Stimulated activated naive B cell treated with anti-CD40 and anti-IgM and Interleukin-4, amounts not matched to agents 10 μg/mL and 1 μg/mL and 100 μg/mL, for 72 hours (primary cell): ENCODE measurements around the gene TASOR.
"Not testable (repeated sequence)": the region's sequence is repeated elsewhere in the genome, so short reads cannot be mapped to it uniquely, and the experiment has no call there.

Experiments
- ATAC-seq, 2 donors: fragments of 150-1000 bp; cut with Tn5 transposase; replicated peaks; 2 replicates each; pipeline ENCODE4 v1.10.0; 2021; ENCODE audit warnings: moderate library complexity in 1 of 2
- DNase-seq: peaks from one replicate; pipeline ENCODE4 v3.0.0; 2021
- H3K27ac Mint-ChIP-seq: one replicate; pipeline ENCODE4 v1.8.0; 2022; ENCODE audit warnings: mild to moderate bottlenecking, mixed read lengths
- H3K27me3 Mint-ChIP-seq, 2 donors: one replicate each; pipeline ENCODE4 v1.8.0; 2022; ENCODE audit warnings: mixed read lengths in 2 of 2
- H3K36me3 Mint-ChIP-seq, 2 donors: one replicate each; pipeline ENCODE4 v1.8.0; 2022; ENCODE audit warnings: mixed read lengths in 2 of 2, mild to moderate bottlenecking in 1 of 2
- H3K4me1 Mint-ChIP-seq, 2 donors: one replicate each; pipeline ENCODE4 v1.8.0; 2022; ENCODE audit warnings: mixed read lengths in 2 of 2, mild to moderate bottlenecking in 1 of 2
- H3K4me3 Mint-ChIP-seq, 2 donors: one replicate each; pipeline ENCODE4 v1.8.0; 2022; ENCODE audit warnings: mild to moderate bottlenecking in 2 of 2, mixed read lengths in 2 of 2, moderate library complexity in 1 of 2
- H3K9me3 Mint-ChIP-seq, 2 donors: one replicate each; pipeline ENCODE4 v1.8.0; 2022; ENCODE audit warnings: mixed read lengths in 2 of 2, mild to moderate bottlenecking in 1 of 2

The TASOR gene

DNA sequence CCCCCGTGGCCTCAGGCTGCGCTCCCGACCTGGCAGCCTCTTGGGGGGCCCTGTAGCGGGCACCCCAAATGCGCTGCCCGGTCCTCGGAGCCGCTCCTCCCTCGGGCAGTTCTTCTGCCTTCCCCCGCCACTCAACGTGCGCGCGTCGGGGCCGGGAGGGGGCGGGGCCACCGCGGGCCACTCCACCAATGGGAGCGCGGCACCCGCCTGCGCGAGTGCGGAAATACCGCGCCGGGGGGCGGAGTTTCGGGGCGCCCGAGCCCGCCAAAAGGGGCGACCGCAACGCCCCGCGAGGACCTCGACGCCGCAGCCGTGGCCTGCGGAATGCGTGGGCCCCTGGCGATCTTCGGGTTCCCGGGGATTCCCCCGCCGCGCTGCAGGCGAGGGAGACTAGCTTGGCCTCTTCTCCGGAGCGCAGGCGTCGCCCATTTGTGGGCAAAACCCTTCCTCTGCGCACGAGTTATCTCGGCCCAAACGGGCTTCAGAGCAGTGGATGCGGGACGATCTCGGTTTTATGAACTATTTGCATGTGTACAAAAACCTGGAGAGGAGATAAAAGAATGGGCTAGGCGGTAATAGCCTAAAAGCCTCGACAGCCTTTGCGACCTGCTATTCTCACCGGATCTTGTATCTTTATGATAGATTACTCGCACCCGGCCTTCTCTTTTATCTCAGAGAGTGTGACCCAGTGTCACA lies at the start of gene TASOR:
TSS of gene TASOR (minus strand) at position 144 of the 696 bp plus-strand sequence. CDS start 259 bp downstream, outside the sequence.
- peaks cover 4 to 35% of the 10 kb centered on the region in 2 donors for H3K4me1 Mint-ChIP-seq

DNA sequence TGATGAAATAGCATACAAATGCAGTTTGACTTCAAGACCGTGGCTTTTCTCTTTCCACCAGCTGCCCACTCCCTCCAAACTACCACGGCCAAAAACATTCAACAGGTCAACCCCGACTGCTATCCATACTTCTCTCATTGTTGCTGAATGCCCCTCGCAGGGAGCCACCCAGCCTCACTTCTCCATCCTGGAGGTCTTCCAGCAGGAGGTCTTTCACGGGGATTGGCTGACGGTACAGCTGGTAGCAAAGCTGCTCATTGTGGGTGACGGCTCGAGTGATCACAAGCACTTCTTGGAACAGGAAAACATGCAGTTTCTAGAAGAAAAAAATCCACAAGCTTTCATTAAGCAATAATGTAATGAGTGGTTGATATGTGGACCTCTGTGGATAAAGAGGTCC lies 49.0 kb upstream of the TASOR start:
- Mint-ChIP-seq H3K27ac (peak overlapping the region; percentile 51), H3K4me1 (peaks cover 0 to 5% of the 10 kb centered on the region in 2 donors), H3K27me3 (no peaks in the 10 kb centered on the region), H3K36me3 (peaks cover 28 to 51% of the 10 kb centered on the region in 2 donors), H3K4me3 (no peak overlapping the region), H3K9me3 (no peaks in the 10 kb centered on the region)
- no peak for DNase-seq
- ATAC-seq = no peak

More for the DNA sequence above, at the start of gene TASOR:
- Mint-ChIP-seq H3K27me3 (no peaks in the 10 kb centered on the region), H3K9me3 (peaks cover 1 to 3% of the 10 kb centered on the region in 2 donors), H3K36me3 (peaks cover 25 to 35% of the 10 kb centered on the region in 2 donors), H3K4me3 (peak within 1 kb of the TSS; percentile 92 to 99), H3K27ac (peak within 1 kb of the TSS; percentile 99)
- DNase-seq (peak; percentile 86), ATAC-seq (peak; percentile 86 to 89)

DNA sequence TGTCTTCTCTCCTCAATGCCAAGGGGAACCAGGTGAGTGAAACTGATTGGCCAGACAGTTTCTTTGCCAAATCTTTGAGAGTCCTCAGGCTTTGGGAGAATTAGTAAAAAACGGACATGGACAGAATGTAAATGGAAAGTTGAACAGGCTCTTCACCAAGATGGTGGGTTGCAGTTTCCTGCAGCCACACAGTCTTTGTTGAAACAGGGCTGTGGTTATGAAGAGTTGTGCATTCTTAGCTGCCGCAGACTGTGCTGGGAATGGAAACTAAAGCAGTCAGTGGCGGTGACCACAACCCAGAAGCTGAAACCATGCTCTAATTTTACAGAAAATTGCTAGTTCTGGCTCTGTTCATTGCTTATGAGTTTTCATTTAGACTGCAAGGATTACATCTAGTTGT lies 42.1 kb upstream of the TASOR start:
- DNase-seq (no peak), ATAC-seq (peak; percentile 90 to 91)
- Mint-ChIP-seq H3K27me3 (no peaks in the 10 kb centered on the region), H3K36me3 (peaks cover 20 to 39% of the 10 kb centered on the region in 2 donors), H3K9me3 (no peaks in the 10 kb centered on the region), H3K4me1 (peaks cover 17 to 24% of the 10 kb centered on the region in 2 donors), H3K4me3 (peak overlapping the region in 1 of 2 donors; percentile 11), H3K27ac (peak overlapping the region; percentile 9)

DNA sequence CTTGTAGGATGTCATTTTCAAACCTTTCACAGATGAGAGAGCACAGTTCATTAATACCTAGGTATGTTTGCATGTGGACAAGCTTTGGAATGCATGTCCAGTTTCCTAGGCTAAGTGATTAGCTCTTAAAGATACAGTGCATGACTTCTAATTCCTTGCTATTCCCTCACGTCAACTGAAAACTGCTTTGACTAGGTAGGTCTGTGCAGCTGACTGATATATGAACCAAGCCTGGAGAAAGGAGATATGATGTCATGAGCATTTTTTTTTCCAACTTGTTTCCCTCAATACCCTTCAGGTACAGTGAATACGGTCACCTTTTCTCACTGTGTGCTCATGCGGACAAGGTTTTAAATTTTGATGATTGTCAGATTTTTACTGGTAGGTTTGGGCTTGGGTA lies 41.6 kb upstream of the TASOR start:
- Mint-ChIP-seq H3K4me3 (no peak overlapping the region), H3K27ac (no peak overlapping the region), H3K4me1 (peaks cover 18 to 27% of the 10 kb centered on the region in 2 donors), H3K9me3 (no peaks in the 10 kb centered on the region), H3K36me3 (peaks cover 21 to 39% of the 10 kb centered on the region in 2 donors), H3K27me3 (no peaks in the 10 kb centered on the region)
- DNase-seq (no peak), ATAC-seq (no peak)

GRCh38 chr3:56720849-56721248 lies 37.8 kb upstream of the TASOR start:
- H3K9me3 Mint-ChIP-seq = no peaks in the 10 kb centered on the region
- no peaks in the 10 kb centered on the region for H3K27me3 Mint-ChIP-seq
- peaks cover 6 to 12% of the 10 kb centered on the region in 2 donors for H3K36me3 Mint-ChIP-seq
- H3K27ac Mint-ChIP-seq = no peak overlapping the region
- H3K4me3 Mint-ChIP-seq = no peak overlapping the region
- ATAC-seq (peak in 1 of 2 donors; percentile 28), DNase-seq (no peak)
- peaks cover 18 to 27% of the 10 kb centered on the region in 2 donors for H3K4me1 Mint-ChIP-seq

- peaks cover 13 to 16% of the 10 kb centered on the region in 2 donors for H3K4me1 Mint-ChIP-seq
- not testable (repeated sequence) for DNase-seq, H3K4me3 Mint-ChIP-seq, H3K27ac Mint-ChIP-seq, ATAC-seq, H3K36me3 Mint-ChIP-seq, H3K9me3 Mint-ChIP-seq, H3K27me3 Mint-ChIP-seq
Measured at GRCh38 chr3:56718809-56719208, 35.7 kb upstream of the TASOR start.

DNA sequence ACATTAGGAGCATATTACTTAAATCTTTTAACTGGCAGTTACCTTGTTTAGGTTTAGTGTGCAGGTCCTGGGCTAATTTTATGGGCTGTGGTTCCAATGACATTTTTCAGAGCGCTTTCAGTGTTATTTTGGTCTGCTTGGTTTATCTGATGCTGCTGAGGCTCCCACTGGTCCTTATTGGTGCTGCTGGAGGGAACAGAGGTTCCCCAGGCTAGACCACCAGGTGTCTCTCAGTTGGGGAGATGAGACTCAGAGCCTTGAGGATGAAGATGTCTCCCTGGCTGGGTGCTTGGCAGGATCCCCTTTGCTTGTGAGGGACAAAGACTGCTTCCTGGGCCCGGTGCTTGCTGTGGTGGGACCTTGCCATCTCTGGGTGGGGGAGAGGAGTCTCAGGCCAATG lies 28.3 kb upstream of the TASOR start:
- H3K36me3 Mint-ChIP-seq = no peaks in the 10 kb centered on the region
- peak overlapping the region; percentile 25 for H3K27ac Mint-ChIP-seq
- no peak overlapping the region for H3K4me3 Mint-ChIP-seq
- H3K9me3 Mint-ChIP-seq = peaks cover 0 to 3% of the 10 kb centered on the region in 2 donors
- no peaks in the 10 kb centered on the region for H3K27me3 Mint-ChIP-seq
- no peak for DNase-seq
- peaks cover 4 to 6% of the 10 kb centered on the region in 2 donors for H3K4me1 Mint-ChIP-seq
- ATAC-seq = peak in 1 of 2 donors; percentile 31

GRCh38 chr3:56707412-56707811 lies 24.3 kb upstream of the TASOR start:
- H3K9me3 Mint-ChIP-seq = not testable (repeated sequence)

DNA sequence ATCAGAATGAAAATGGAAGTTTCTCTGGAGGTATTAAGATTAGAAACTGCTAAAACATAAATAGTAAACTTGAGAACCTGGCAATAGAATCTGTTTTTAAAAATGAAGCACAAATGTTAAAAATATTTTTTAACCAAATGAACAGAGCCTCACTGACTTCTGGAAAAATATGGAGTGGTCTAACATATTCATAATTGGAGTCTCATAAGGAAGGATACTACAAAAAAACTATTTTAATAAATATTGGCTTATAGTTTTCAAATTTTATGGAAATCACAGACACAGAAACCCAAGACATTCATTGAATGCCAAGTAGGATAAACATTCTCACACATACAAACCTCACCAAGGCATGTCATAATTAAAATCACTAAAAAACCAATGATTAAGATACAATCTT lies 23.6 kb upstream of the TASOR start:
- no peaks in the 10 kb centered on the region for H3K27me3 Mint-ChIP-seq
- no peak for ATAC-seq
- H3K4me3 Mint-ChIP-seq = no peak overlapping the region
- no peaks in the 10 kb centered on the region for H3K9me3 Mint-ChIP-seq
- H3K36me3 Mint-ChIP-seq = no peaks in the 10 kb centered on the region
- H3K4me1 Mint-ChIP-seq = peaks cover 6 to 19% of the 10 kb centered on the region in 2 donors
- H3K27ac Mint-ChIP-seq = no peak overlapping the region
- DNase-seq = no peak

More at GRCh38 chr3:56707412-56707811, 24.3 kb upstream of the TASOR start:
- H3K4me3 Mint-ChIP-seq, H3K36me3 Mint-ChIP-seq, DNase-seq, ATAC-seq, H3K27ac Mint-ChIP-seq, H3K27me3 Mint-ChIP-seq: not testable (repeated sequence)
- peaks cover 6 to 19% of the 10 kb centered on the region in 2 donors for H3K4me1 Mint-ChIP-seq

DNA sequence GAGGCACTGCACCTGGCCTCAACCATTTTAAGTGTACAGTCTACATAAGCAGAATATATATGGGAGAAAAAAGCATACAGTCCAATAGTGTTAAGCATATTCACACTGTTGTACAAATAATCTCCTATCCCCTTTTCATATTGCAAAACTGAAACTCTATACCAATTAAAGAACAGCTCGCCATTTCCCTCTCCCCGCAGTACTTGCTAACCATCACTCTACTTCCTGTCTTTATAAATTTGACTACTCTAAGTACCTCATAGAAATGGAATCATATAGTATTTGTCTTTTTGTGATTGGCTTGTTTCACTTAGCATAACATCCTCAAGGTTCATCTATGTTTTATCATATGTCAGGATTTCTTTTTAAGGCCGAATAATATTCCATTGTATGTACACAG lies 21.6 kb upstream of the TASOR start:
- DNase-seq (no peak), ATAC-seq (peak; percentile 38 to 55)
- no peak overlapping the region for H3K27ac Mint-ChIP-seq
- H3K27me3 Mint-ChIP-seq = no peaks in the 10 kb centered on the region
- peaks cover 3 to 13% of the 10 kb centered on the region in 2 donors for H3K4me1 Mint-ChIP-seq
- no peaks in the 10 kb centered on the region for H3K9me3 Mint-ChIP-seq
- no peaks in the 10 kb centered on the region for H3K36me3 Mint-ChIP-seq
- H3K4me3 Mint-ChIP-seq = no peak overlapping the region

DNA sequence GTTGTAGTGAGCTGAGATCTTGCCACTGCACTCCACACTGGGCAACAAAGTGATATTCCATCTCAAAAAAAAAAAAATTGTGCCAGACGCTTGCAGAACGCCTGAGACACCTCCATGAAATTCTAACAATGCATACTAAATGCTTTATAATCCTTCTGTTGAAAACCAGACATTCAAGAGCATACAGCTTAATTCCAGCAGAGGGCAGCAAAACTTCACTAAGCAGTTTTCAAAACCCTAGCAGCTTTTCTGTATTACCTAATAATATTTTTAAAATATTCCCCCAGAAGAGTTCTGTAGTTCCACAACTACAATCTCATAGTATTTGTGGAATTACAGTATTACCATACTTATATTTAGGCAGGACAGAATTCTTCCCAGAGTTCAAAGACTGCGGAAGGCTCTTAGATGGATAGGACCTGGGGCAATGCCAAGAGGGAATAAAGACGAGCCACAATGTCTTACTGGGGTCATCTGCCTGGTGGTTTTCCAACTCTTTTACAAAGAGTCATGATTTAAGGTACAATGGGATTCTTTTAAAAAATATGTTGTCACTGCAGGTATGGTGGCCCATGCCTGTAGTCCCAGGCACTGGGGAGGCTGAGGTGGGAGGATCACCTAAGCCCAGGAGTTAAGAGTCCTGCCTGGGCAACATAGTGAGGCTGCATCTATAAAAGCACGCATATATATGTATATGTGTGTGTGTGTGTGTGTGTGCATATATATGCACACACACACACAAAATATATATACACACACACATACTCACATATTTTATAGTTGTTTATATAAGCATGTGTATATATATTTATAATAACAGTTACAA lies 19.6 kb upstream of the TASOR start:
- Mint-ChIP-seq H3K4me1 (peaks cover 3 to 13% of the 10 kb centered on the region in 2 donors), H3K4me3 (no peak overlapping the region), H3K27me3 (no peaks in the 10 kb centered on the region), H3K27ac (no peak overlapping the region), H3K9me3 (no peaks in the 10 kb centered on the region), H3K36me3 (no peaks in the 10 kb centered on the region)
- peak; percentile 24 for DNase-seq
- peak; percentile 60 to 64 for ATAC-seq

- Mint-ChIP-seq H3K36me3 (no peaks in the 10 kb centered on the region), H3K9me3 (no peaks in the 10 kb centered on the region), H3K4me3 (no peak overlapping the region), H3K27ac (no peak overlapping the region), H3K4me1 (peaks cover 5 to 26% of the 10 kb centered on the region in 2 donors), H3K27me3 (no peaks in the 10 kb centered on the region)
- DNase-seq = no peak
- no peak for ATAC-seq
Measured at GRCh38 chr3:56700151-56700550, 17.1 kb upstream of the TASOR start.

DNA sequence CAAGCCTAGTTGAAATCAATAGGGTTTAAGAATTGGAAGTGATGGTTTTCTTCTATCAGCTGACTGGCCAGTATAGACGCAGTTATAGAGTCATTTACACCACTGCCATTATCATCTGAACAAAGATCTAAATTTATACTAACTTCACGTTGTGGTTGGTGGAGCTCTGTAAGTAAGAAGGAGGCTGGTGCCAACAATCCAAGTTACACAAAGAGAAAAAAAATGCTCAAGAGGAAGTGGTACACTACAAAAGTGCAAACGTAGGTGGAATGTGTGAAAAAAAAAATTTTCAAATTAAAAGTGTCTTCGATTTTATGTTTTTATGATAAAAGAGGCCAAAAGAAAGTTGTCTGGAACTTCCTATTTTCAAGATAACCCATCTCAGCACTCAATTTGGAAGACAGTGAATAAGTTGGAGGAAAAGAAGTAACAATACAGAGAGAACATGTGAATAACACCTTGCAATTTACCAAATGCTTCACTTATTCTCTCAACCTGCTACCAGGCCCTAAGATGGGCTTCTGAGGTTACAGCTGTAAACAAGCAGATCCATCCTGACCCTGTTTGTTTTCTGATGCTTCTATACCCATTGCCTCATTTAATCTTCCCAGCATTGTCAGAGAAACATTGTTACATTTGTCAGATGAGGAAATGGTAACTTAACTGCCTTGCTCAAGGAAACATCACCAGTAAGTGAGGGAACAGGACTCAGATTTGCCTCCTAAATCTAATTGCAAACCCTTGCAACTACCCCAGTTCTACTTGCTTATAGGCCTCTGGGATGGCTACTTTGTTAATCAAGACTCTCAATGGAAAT lies 12.0 kb upstream of the TASOR start:
- H3K4me1 Mint-ChIP-seq = peaks cover 18 to 43% of the 10 kb centered on the region in 2 donors
- no peak for DNase-seq
- ATAC-seq = no peak
- H3K9me3 Mint-ChIP-seq = no peaks in the 10 kb centered on the region
- H3K36me3 Mint-ChIP-seq = no peaks in the 10 kb centered on the region
- no peak overlapping the region for H3K4me3 Mint-ChIP-seq
- H3K27me3 Mint-ChIP-seq = no peaks in the 10 kb centered on the region
- no peak overlapping the region for H3K27ac Mint-ChIP-seq

GRCh38 chr3:56693750-56694149 lies 10.7 kb upstream of the TASOR start:
- Mint-ChIP-seq H3K9me3 (no peaks in the 10 kb centered on the region), H3K27ac (no peak overlapping the region), H3K4me3 (no peak overlapping the region), H3K36me3 (no peaks in the 10 kb centered on the region), H3K27me3 (no peaks in the 10 kb centered on the region), H3K4me1 (peaks cover 18 to 46% of the 10 kb centered on the region in 2 donors)
- ATAC-seq = no peak
- DNase-seq = no peak
